ENCODE data around the gene CHGA. TPM values are rescaled to one million over a fixed set of nuclear protein-coding genes. Genes with fewer than 3 reads are reported as not detected.

CHGA gene
- total RNA-seq, 3 donors from 2014 or later = 0.18 TPM; not detected in 2

DNA sequence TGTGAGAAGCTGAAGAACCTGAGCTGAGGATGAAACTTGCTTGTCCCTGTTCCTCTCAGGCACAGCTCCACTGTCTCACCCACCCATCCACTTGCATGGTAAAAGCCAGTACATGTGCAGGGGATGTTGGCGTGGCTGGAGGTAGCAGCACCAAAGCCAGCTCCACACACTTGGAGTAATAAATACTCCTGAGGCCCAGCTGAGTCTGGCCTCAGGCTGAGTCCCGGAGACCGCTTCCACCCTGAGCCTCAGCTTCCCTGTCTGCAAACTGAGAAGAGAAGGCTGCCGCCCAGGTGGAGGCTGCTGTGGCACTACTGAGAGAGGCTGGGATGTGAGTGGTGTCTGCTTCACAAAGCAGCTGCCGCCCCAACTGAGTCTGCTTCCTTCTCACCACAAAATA is 19.2 kb downstream of the CHGA start:
- no peak for ATAC-seq
- Mint-ChIP-seq H3K9me3 (no peaks in the 10 kb centered on the region), H3K36me3 (ENCODE audit: insufficient read depth) (peaks cover 19% of the 10 kb centered on the region), H3K4me1 (ENCODE audit: low read depth) (no peaks in the 10 kb centered on the region), H3K4me3 (no peak overlapping the region), H3K27me3 (ENCODE audit: low read depth) (no peaks in the 10 kb centered on the region)
- DNase-seq = no peak

DNA sequence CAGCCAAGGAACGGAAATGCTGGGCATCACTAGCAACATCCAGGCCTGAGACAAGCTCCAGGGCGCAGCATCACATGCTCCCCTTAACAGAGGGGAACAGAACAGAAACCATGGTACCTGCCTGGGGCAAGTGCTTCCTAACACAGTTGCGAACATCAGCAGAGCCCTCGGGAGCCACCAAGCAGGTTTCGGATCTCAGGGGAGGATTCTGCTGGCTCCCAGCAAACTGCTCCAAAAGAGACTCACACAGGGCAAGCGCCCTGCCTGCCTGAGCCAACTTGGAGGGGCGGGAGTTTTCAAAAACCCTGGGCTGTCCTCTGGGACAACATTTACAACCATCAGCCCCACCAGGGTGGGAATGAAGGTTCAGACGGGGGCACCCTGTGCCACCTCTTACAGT is 19.6 kb downstream of the CHGA start:
- no peaks in the 10 kb centered on the region for H3K4me1 Mint-ChIP-seq (ENCODE audit: low read depth)
- H3K27me3 Mint-ChIP-seq (ENCODE audit: low read depth) = no peaks in the 10 kb centered on the region
- DNase-seq (no peak), ATAC-seq (no peak)
- H3K4me3 Mint-ChIP-seq = no peak overlapping the region
- H3K36me3 Mint-ChIP-seq (ENCODE audit: insufficient read depth) = peaks cover 21% of the 10 kb centered on the region
- no peaks in the 10 kb centered on the region for H3K9me3 Mint-ChIP-seq

GRCh38 chr14:92942976-92943710 is 20.2 kb downstream of the CHGA start:
- H3K4me1 Mint-ChIP-seq (ENCODE audit: low read depth) = no peaks in the 10 kb centered on the region
- DNase-seq = no peak

DNA sequence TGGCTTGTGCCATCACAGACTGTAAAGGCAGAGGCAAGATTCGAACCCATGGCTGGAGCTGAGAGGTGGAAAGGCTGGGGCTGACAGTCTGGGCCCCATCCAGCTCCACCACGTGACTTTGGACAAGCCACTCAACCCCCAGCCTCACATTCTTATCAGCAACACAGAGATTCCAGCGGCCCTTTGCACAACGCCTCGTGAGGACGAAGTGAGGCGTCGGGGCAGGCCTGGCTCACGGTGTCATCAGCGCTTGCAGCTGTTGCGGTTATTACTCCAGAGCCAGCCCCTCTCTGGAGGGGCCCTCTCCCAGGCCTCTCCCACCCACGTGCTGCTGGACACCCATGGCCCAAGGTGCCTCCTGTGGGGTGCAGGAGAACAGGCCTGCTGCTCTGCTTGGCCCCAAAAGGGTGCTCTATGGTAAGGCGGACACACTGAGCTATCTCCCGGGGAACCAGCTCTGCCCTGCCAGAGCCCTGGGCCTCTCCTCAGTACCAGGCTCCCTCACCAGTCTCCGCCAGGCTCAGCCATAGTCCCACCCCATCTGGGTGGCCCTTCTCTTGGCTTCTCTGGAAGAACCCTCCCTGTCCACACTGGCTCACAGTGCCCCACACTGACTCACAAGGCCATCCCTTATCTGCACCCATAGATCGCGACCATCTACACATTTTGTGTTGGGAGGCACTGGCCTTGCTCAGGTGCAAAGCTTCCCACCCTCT is 21.1 kb downstream of the CHGA start:
- no peaks in the 10 kb centered on the region for H3K4me1 Mint-ChIP-seq (ENCODE audit: low read depth)
- ATAC-seq (no peak), DNase-seq (no peak)
- no peaks in the 10 kb centered on the region for H3K27me3 Mint-ChIP-seq (ENCODE audit: low read depth)
- H3K9me3 Mint-ChIP-seq = no peaks in the 10 kb centered on the region
- peaks cover 25% of the 10 kb centered on the region for H3K36me3 Mint-ChIP-seq (ENCODE audit: insufficient read depth)
- no peak overlapping the region for H3K4me3 Mint-ChIP-seq

More at GRCh38 chr14:92942976-92943710, 20.2 kb downstream of the CHGA start:
- Mint-ChIP-seq H3K27me3 (ENCODE audit: low read depth) (no peaks in the 10 kb centered on the region), H3K36me3 (ENCODE audit: insufficient read depth) (peaks cover 25% of the 10 kb centered on the region), H3K9me3 (no peaks in the 10 kb centered on the region), H3K4me3 (no peak overlapping the region)
- no peak for ATAC-seq

- H3K36me3 Mint-ChIP-seq (ENCODE audit: insufficient read depth) = peaks cover 28% of the 10 kb centered on the region
- H3K27me3 Mint-ChIP-seq (ENCODE audit: low read depth) = no peaks in the 10 kb centered on the region
- no peak overlapping the region for H3K4me3 Mint-ChIP-seq
- DNase-seq (no peak), ATAC-seq (no peak)
- H3K4me1 Mint-ChIP-seq (ENCODE audit: low read depth) = no peaks in the 10 kb centered on the region
- H3K9me3 Mint-ChIP-seq = no peaks in the 10 kb centered on the region
Observed at GRCh38 chr14:92944976-92945375, 22.0 kb downstream of the CHGA start.

- H3K36me3 Mint-ChIP-seq (ENCODE audit: insufficient read depth) = peaks cover 28% of the 10 kb centered on the region
- no peaks in the 10 kb centered on the region for H3K27me3 Mint-ChIP-seq (ENCODE audit: low read depth)
- no peaks in the 10 kb centered on the region for H3K4me1 Mint-ChIP-seq (ENCODE audit: low read depth)
Observed at GRCh38 chr14:92945544-92945943, 22.6 kb downstream of the CHGA start.

GRCh38 chr14:92945959-92946846 is 23.3 kb downstream of the CHGA start:
- no peak for ATAC-seq
- Mint-ChIP-seq H3K36me3 (ENCODE audit: insufficient read depth) (peaks cover 28% of the 10 kb centered on the region), H3K27me3 (ENCODE audit: low read depth) (no peaks in the 10 kb centered on the region), H3K4me3 (no peak overlapping the region), H3K9me3 (no peaks in the 10 kb centered on the region), H3K4me1 (ENCODE audit: low read depth) (no peaks in the 10 kb centered on the region)
- no peak for DNase-seq

More at GRCh38 chr14:92945544-92945943, 22.6 kb downstream of the CHGA start:
- H3K9me3 Mint-ChIP-seq = no peaks in the 10 kb centered on the region
- H3K4me3 Mint-ChIP-seq = no peak overlapping the region
- DNase-seq (no peak), ATAC-seq (no peak)

GRCh38 chr14:92946847-92947545 is 24.0 kb downstream of the CHGA start:
- DNase-seq = no peak
- H3K9me3 Mint-ChIP-seq = no peaks in the 10 kb centered on the region
- H3K36me3 Mint-ChIP-seq (ENCODE audit: insufficient read depth) = peaks cover 27% of the 10 kb centered on the region
- no peaks in the 10 kb centered on the region for H3K27me3 Mint-ChIP-seq (ENCODE audit: low read depth)
- H3K4me1 Mint-ChIP-seq (ENCODE audit: low read depth) = peaks cover 2% of the 10 kb centered on the region
- no peak overlapping the region for H3K4me3 Mint-ChIP-seq
- ATAC-seq = no peak

- no peaks in the 10 kb centered on the region for H3K9me3 Mint-ChIP-seq
- ATAC-seq (no peak), DNase-seq (no peak)
- peaks cover 5% of the 10 kb centered on the region for H3K4me1 Mint-ChIP-seq (ENCODE audit: low read depth)
- no peak overlapping the region for H3K4me3 Mint-ChIP-seq
- H3K27me3 Mint-ChIP-seq (ENCODE audit: low read depth) = no peaks in the 10 kb centered on the region
- peaks cover 25% of the 10 kb centered on the region for H3K36me3 Mint-ChIP-seq (ENCODE audit: insufficient read depth)
Observed at GRCh38 chr14:92948647-92949046, 25.7 kb downstream of the CHGA start.

GRCh38 chr14:92949496-92950192 is 26.7 kb downstream of the CHGA start:
- no peak for ATAC-seq
- peaks cover 5% of the 10 kb centered on the region for H3K4me1 Mint-ChIP-seq (ENCODE audit: low read depth)
- H3K36me3 Mint-ChIP-seq (ENCODE audit: insufficient read depth) = peaks cover 20% of the 10 kb centered on the region
- H3K4me3 Mint-ChIP-seq = no peak overlapping the region
- no peak for DNase-seq
- no peaks in the 10 kb centered on the region for H3K9me3 Mint-ChIP-seq
- H3K27me3 Mint-ChIP-seq (ENCODE audit: low read depth) = no peaks in the 10 kb centered on the region

DNA sequence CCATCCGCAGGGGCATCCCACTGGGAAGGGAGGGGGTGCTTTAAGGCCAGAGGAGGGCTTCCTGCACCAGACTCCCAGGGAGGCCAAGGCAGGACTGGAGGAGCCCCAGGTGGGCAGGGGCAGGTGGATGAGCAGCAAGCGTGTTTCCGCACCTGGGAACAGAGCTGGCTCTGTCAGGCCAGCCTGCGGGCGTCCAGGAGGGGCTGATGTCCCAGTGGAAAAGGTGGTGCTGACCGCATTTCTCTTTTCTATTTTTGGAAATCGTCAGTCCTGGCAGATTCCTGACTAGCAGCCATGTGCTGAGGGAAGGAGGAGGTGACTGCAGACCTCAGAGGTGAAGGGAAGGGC is 27.2 kb downstream of the CHGA start:
- Mint-ChIP-seq H3K4me1 (ENCODE audit: low read depth) (peaks cover 5% of the 10 kb centered on the region), H3K27me3 (ENCODE audit: low read depth) (no peaks in the 10 kb centered on the region), H3K9me3 (no peaks in the 10 kb centered on the region), H3K36me3 (ENCODE audit: insufficient read depth) (peaks cover 20% of the 10 kb centered on the region), H3K4me3 (no peak overlapping the region)
- ATAC-seq (no peak), DNase-seq (no peak)

- DNase-seq = no peak
- Mint-ChIP-seq H3K4me3 (no peak overlapping the region), H3K27me3 (ENCODE audit: low read depth) (no peaks in the 10 kb centered on the region), H3K9me3 (no peaks in the 10 kb centered on the region), H3K4me1 (ENCODE audit: low read depth) (peaks cover 5% of the 10 kb centered on the region), H3K36me3 (ENCODE audit: insufficient read depth) (peaks cover 20% of the 10 kb centered on the region)
- no peak for ATAC-seq
Observed at GRCh38 chr14:92950773-92951172, 27.8 kb downstream of the CHGA start.

- Mint-ChIP-seq H3K27me3 (ENCODE audit: low read depth) (no peaks in the 10 kb centered on the region), H3K9me3 (no peaks in the 10 kb centered on the region), H3K4me1 (ENCODE audit: low read depth) (peaks cover 5% of the 10 kb centered on the region), H3K36me3 (ENCODE audit: insufficient read depth) (peaks cover 19% of the 10 kb centered on the region), H3K4me3 (no peak overlapping the region)
- DNase-seq (no peak), ATAC-seq (no peak)
Observed at GRCh38 chr14:92951261-92951660, 28.3 kb downstream of the CHGA start.
